SK-N-SH (cell line): ENCODE results near the gene FOXM1. TPM values are rescaled to one million over a fixed set of nuclear protein-coding genes. Genes with fewer than 3 reads are reported as not detected.

ENCODE experiments used
- CTCF ChIA-PET: fragments of 300-600, 350-600 bp; formaldehyde crosslinking; extraction: SDS; loops from one replicate; lab custom pipeline; 2021; lab: Yijun Ruan, JAX
- POLR2A ChIA-PET: fragments of 350-600 bp; sonication (Branson Sonifier 250); formaldehyde crosslinking; extraction: SDS; loops from one replicate; lab custom pipeline; 2020; ENCODE audit warnings: antibody characterized with exemption, inconsistent platforms; lab: Yijun Ruan, JAX
- DNase-seq: peaks from one replicate; pipeline ENCODE4 v3.0.0; 2012
- H2AFZ ChIP-seq: fragments of 200-600 bp; sonication (generic); 2 replicates; pipeline ENCODE4 v1.8.1; 2016; ENCODE audit warnings: antibody characterized with exemption, mild to moderate bottlenecking, low read depth
- H3F3A ChIP-seq: fragments of 200-600 bp; sonication (generic); replicated peaks from 2 replicates; pipeline ENCODE3; 2016; ENCODE audit warnings: antibody characterized with exemption, mild to moderate bottlenecking; ENCODE audit not compliant: insufficient read depth
- H3K27ac ChIP-seq, 2 experiments: fragments of 200-500 bp in 1 of 2; fragments of 200-600 bp in 1 of 2; sonication (Bioruptor generic) in 1 of 2; sonication (generic), shearing (Covaris generic) in 1 of 2; 2 replicates each; pipeline versions ENCODE4 v1.5.1 to v1.6.1; 2014 to 2016; ENCODE audit warnings: low read depth in 2 of 2, inconsistent platforms in 1 of 2, low read length in 1 of 2, mild to moderate bottlenecking in 1 of 2, mixed read lengths in 1 of 2
- H3K27me3 ChIP-seq: fragments of 200-600 bp; sonication (generic), shearing (Covaris generic); 2 replicates; pipeline ENCODE4 v1.6.1; 2016; ENCODE audit warnings: mixed run types; ENCODE audit not compliant: insufficient read depth
- H3K36me3 ChIP-seq, 2 experiments: fragments of 200-500 bp in 1 of 2; fragments of 200-600 bp in 1 of 2; sonication (Bioruptor generic) in 1 of 2; sonication (generic) in 1 of 2; replicated peaks in 1 of 2; 2 replicates each; pipeline versions ENCODE3 to v1.5.1; 2014 to 2016; ENCODE audit warnings: low read length in 1 of 2, mild to moderate bottlenecking in 1 of 2; ENCODE audit not compliant: insufficient read depth in 2 of 2, control insufficient read depth in 1 of 2
- H3K4me1 ChIP-seq, 2 experiments: fragments of 200-500 bp in 1 of 2; fragments of 200-600 bp in 1 of 2; sonication (Bioruptor generic) in 1 of 2; sonication (generic), shearing (Covaris generic) in 1 of 2; 2 replicates each; pipeline versions ENCODE4 v1.5.1 to v1.6.1; 2014 to 2016; ENCODE audit warnings: low read depth in 1 of 2, low read length in 1 of 2, mixed run types in 1 of 2; ENCODE audit not compliant: insufficient read depth in 2 of 2, control insufficient read depth in 1 of 2
- H3K4me2 ChIP-seq: fragments of 200-600 bp; sonication (generic), shearing (Covaris generic); 2 replicates; pipeline ENCODE4 v1.6.1; 2017; ENCODE audit warnings: mixed run types
- H3K4me3 ChIP-seq, 2 experiments: fragments of 200-500 bp in 1 of 2; fragments of 200-600 bp in 1 of 2; sonication (Bioruptor generic) in 1 of 2; sonication (generic), shearing (Covaris generic) in 1 of 2; 2 replicates each; pipeline versions ENCODE4 v1.5.1 to v1.8.1; 2014 to 2016; ENCODE audit warnings: low read depth in 2 of 2, inconsistent platforms in 1 of 2, low read length in 1 of 2, mild to moderate bottlenecking in 1 of 2, mixed read lengths in 1 of 2, moderate library complexity in 1 of 2
- H3K79me2 ChIP-seq: fragments of 200-600 bp; sonication (generic); 2 replicates; pipeline ENCODE4 v1.8.1; 2017; ENCODE audit warnings: mild to moderate bottlenecking; ENCODE audit not compliant: insufficient read depth
- H3K9ac ChIP-seq: fragments of 200-600 bp; sonication (generic); 2 replicates; pipeline ENCODE4 v1.6.1; 2017; ENCODE audit warnings: mixed run types
- H3K9me2 ChIP-seq: fragments of 200-600 bp; sonication (generic); 2 replicates; pipeline ENCODE4 v1.6.1; 2017; ENCODE audit warnings: mixed run types
- H3K9me3 ChIP-seq: fragments of 200-600 bp; sonication (generic); 2 replicates; pipeline ENCODE4 v1.6.1; 2017; ENCODE audit warnings: mixed run types, mild to moderate bottlenecking, moderate library complexity
- H4K20me1 ChIP-seq: fragments of 200-600 bp; sonication (generic); 2 replicates; pipeline ENCODE4 v1.6.1; 2017; ENCODE audit warnings: mild to moderate bottlenecking, mixed run types; ENCODE audit not compliant: insufficient read depth
- CHD2 ChIP-seq: fragments of 150-350 bp; IDR thresholded peaks from 2 replicates; pipeline ENCODE4 v1.6.1; 2018; ENCODE audit warnings: low read length; ENCODE audit not compliant: partially characterized antibody
- ELF1 ChIP-seq: IDR thresholded peaks from 2 replicates; pipeline ENCODE4 v1.4.0; 2012
- POLR2AphosphoS5 ChIP-seq: IDR thresholded peaks from 2 replicates; pipeline ENCODE4 v1.6.1; 2012; ENCODE audit warnings: low read depth, low read length
- RFX5 ChIP-seq: IDR thresholded peaks from 2 replicates; pipeline ENCODE4 v1.6.1; 2012; ENCODE audit warnings: mild to moderate bottlenecking, improper control_type of control experiment, low read length
- RXRA ChIP-seq: IDR thresholded peaks from 2 replicates; pipeline ENCODE4 v1.4.0; 2012; ENCODE audit warnings: low read depth, mild to moderate bottlenecking, borderline replicate concordance
- TEAD4 ChIP-seq: IDR thresholded peaks from 2 replicates; pipeline ENCODE4 v1.4.0; 2012; ENCODE audit warnings: mild to moderate bottlenecking, borderline replicate concordance; ENCODE audit not compliant: insufficient read depth
- YY1 ChIP-seq: IDR thresholded peaks from 2 replicates; pipeline ENCODE4 v1.4.0; 2012; ENCODE audit warnings: low read depth, mild to moderate bottlenecking
- WGBS: methylation state at CpG from one replicate; pipeline ENCODE4 v1.1.6; 2017; ENCODE audit warnings: low lambda C conversion rate; 5-methylcytosine and 5-hydroxymethylcytosine counted together
- polyA plus RNA-seq, 3 experiments: library from polyadenylated mRNA; depleted of rRNA; stranded (reverse); fragments of >200 nt; gene quantifications; 2 replicates each; pipeline ENCODE4 v1.2.3, GENCODE V29; 2012
- TF ChIP-seq, protein P1 (sequence below): fragments of 150-350 bp; IDR thresholded peaks from 2 replicates; pipeline ENCODE4 v1.6.1; 2017; ENCODE audit warnings: antibody characterized with exemption, low read length, low read depth, borderline replicate concordance
- TF ChIP-seq, protein P2 (sequence below): IDR thresholded peaks from 2 replicates; pipeline ENCODE4 v1.4.0; 2012; ENCODE audit warnings: low read depth
- TF ChIP-seq, protein P3 (sequence below): IDR thresholded peaks from 2 replicates; pipeline ENCODE4 v1.4.0; 2012; ENCODE audit warnings: low read depth, borderline replicate concordance
- TF ChIP-seq, protein P4 (sequence below): fragments of 200-600 bp; sonication (generic); IDR thresholded peaks from 2 replicates; pipeline ENCODE4 v1.6.1; 2017; ENCODE audit warnings: antibody characterized with exemption, mild to moderate bottlenecking, moderate library complexity

The FOXM1 gene
- polyA plus RNA-seq, 1 of the 3 experiments (the other 2 are of a cell fraction), result 29.9 TPM

DNA sequence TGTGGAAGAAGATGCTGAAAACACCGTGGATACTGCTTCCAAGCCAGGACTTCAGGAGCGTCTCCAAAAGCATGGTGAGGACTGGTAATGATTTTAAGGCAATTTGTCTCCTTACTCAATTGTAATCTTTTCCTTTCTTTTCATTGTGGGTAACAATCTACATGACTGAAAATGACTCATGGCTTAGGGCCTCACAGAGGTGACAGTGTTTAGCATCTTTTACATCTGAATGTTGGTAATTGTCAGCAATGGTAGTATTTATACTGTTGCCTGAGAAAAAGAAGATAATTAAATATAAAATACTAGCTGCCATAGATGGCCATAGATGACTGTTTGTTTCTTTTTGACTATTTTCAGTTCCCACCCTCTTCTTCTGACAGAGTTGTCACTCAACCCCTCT, 45.4 kb upstream of the FOXM1 start (continued):
- no peak for TF ChIP-seq TEAD4
- TF ChIP-seq, all 33 proteins: peak for 0

DNA sequence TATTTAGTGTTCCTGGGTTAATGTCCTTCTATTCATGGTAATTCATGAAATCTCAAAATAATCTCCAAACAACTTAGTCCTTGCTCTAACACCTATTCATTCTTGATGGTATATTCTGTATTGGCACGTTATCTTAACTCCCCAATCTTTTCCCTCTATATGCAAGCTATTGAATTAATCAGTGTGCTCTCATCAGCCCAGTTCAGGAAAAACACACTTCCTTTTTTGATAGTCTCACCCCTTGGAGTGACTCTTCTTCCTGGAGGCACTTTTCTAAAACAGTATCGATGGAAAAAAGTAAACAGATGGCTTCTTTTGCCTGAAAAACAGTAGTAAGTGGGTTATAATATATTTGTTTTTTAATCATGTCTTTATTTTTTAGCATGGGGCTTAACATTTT, 42.3 kb upstream of the FOXM1 start:
- Histone ChIP-seq H3F3A (no peaks in the 10 kb centered on the region), H3K4me1 (no peaks in the 10 kb centered on the region; a peak in 1 of 4 replicates), H4K20me1 (no peaks in the 10 kb centered on the region), H3K27me3 (no peaks in the 10 kb centered on the region), H3K9ac (no peak overlapping the region), H3K9me2 (no peaks in the 10 kb centered on the region), H3K27ac (no peak overlapping the region), H3K79me2 (peaks cover 21% of the 10 kb centered on the region), H3K4me3 (no peak overlapping the region), H2AFZ (no peak overlapping the region), H3K4me2 (no peak overlapping the region), H3K36me3 (peaks cover 5 to 65% of the 10 kb centered on the region in 2 experiments), H3K9me3 (no peaks in the 10 kb centered on the region)
- ChIA-PET POLR2A (no interaction called here), CTCF (no interaction called here)
- TF ChIP-seq RFX5 (no peak), CHD2 (no peak), YY1 (no peak), RXRA (no peak), ELF1 (no peak)
- TF ChIP-seq, protein P1, sequence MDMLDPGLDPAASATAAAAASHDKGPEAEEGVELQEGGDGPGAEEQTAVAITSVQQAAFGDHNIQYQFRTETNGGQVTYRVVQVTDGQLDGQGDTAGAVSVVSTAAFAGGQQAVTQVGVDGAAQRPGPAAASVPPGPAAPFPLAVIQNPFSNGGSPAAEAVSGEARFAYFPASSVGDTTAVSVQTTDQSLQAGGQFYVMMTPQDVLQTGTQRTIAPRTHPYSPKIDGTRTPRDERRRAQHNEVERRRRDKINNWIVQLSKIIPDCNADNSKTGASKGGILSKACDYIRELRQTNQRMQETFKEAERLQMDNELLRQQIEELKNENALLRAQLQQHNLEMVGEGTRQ, result no peak
- TF ChIP-seq, protein P2, sequence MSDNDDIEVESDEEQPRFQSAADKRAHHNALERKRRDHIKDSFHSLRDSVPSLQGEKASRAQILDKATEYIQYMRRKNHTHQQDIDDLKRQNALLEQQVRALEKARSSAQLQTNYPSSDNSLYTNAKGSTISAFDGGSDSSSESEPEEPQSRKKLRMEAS, result no peak
- TF ChIP-seq, protein P3, sequence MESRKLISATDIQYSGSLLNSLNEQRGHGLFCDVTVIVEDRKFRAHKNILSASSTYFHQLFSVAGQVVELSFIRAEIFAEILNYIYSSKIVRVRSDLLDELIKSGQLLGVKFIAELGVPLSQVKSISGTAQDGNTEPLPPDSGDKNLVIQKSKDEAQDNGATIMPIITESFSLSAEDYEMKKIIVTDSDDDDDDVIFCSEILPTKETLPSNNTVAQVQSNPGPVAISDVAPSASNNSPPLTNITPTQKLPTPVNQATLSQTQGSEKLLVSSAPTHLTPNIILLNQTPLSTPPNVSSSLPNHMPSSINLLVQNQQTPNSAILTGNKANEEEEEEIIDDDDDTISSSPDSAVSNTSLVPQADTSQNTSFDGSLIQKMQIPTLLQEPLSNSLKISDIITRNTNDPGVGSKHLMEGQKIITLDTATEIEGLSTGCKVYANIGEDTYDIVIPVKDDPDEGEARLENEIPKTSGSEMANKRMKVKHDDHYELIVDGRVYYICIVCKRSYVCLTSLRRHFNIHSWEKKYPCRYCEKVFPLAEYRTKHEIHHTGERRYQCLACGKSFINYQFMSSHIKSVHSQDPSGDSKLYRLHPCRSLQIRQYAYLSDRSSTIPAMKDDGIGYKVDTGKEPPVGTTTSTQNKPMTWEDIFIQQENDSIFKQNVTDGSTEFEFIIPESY, result no peak
- TF ChIP-seq, protein P4, sequence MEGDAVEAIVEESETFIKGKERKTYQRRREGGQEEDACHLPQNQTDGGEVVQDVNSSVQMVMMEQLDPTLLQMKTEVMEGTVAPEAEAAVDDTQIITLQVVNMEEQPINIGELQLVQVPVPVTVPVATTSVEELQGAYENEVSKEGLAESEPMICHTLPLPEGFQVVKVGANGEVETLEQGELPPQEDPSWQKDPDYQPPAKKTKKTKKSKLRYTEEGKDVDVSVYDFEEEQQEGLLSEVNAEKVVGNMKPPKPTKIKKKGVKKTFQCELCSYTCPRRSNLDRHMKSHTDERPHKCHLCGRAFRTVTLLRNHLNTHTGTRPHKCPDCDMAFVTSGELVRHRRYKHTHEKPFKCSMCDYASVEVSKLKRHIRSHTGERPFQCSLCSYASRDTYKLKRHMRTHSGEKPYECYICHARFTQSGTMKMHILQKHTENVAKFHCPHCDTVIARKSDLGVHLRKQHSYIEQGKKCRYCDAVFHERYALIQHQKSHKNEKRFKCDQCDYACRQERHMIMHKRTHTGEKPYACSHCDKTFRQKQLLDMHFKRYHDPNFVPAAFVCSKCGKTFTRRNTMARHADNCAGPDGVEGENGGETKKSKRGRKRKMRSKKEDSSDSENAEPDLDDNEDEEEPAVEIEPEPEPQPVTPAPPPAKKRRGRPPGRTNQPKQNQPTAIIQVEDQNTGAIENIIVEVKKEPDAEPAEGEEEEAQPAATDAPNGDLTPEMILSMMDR, result no peak
- no peak for DNase-seq
- 85% methylated on average over 2 of the region's 2 CpGs for WGBS

DNA sequence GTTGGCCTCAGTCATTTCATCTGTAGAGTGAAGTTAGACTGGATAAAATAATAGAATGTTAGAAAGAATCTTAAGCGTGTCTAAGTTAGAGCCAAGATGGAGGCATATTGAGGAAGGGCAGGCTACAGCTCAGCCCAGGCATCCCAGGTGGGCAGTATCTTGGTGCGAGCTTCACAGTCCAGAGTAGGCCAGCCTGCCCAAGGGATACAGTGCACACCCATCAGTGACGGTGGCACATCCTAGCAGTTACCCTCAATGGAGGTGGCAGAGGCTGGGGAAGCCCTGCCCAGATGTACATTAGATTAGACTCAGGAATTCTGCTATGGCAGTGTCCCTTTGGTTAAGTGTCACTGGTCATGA, 35.2 kb upstream of the FOXM1 start:
- Histone ChIP-seq H3K36me3 (peaks cover 4 to 51% of the 10 kb centered on the region in 2 experiments), H3K9ac (no peak overlapping the region), H3K4me1 (no peaks in the 10 kb centered on the region; a peak in 1 of 4 replicates), H3K9me2 (no peaks in the 10 kb centered on the region), H2AFZ (no peak overlapping the region), H3K79me2 (peaks cover 24% of the 10 kb centered on the region), H3K4me2 (no peak overlapping the region), H3K9me3 (no peaks in the 10 kb centered on the region), H3F3A (peaks cover 7% of the 10 kb centered on the region), H3K27ac (peak overlapping the region in 1 of 2 experiments; percentile 11; a peak in 1 of 4 replicates), H3K4me3 (no peak overlapping the region), H4K20me1 (no peaks in the 10 kb centered on the region), H3K27me3 (no peaks in the 10 kb centered on the region)
- DNase-seq, result no peak
- CTCF ChIA-PET, result interaction anchor here (1.2 to 1.4 kb wide), 3 partner anchors 32 to 122 kb away, joined by 3 to 9 read pairs (median 3); no protein-coding TSS in a partner anchor
- 90% methylated on average over 3 of the region's 3 CpGs for WGBS
- POLR2A ChIA-PET, result no interaction called here
- TF ChIP-seq POLR2AphosphoS5, result no peak
